Hepatic stellate cell (primary cell): ENCODE measurements around the gene SLC35F1.
A peak's percentile ranks its signal among the peaks of the same experiment; 100 is the strongest.

Experiments
- DNase-seq: peaks from one replicate; pipeline ENCODE4 v3.0.0; 2011; ENCODE audit warnings: low spot score

The SLC35F1 gene

DNA sequence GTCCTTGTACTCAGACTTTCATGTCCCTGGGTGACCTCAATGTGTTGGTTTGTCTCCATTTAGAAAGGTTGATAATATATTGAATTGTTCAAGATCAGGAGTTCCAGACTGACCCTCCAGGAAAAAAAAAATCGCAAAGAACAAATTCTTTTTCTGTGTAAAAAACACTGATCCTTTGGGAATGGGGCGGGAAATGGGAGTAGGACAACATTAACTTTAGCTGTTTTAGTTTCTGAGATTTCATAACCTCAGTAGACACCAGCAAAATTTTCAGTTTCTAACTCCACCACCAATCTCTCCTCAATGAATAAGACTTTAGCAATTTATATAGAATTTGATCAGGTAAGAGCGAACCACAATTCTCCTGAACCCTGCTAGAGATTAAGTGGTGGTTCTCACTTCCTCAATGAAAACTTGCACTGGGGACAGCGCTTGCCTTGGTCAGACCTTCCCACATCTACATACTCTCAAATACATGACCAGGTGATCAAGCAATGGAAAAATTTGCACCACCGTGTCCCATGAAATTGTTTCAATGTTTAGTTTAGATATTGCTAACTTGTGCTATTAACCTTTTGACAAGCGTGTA lies 409.8 kb downstream of the SLC35F1 start:
- no peak for DNase-seq

GRCh38 chr6:118317581-118318563 lies 410.8 kb downstream of the SLC35F1 start:
- DNase-seq, result peak; percentile 42

GRCh38 chr6:118318648-118319047 lies 411.6 kb downstream of the SLC35F1 start:
- no peak for DNase-seq

DNA sequence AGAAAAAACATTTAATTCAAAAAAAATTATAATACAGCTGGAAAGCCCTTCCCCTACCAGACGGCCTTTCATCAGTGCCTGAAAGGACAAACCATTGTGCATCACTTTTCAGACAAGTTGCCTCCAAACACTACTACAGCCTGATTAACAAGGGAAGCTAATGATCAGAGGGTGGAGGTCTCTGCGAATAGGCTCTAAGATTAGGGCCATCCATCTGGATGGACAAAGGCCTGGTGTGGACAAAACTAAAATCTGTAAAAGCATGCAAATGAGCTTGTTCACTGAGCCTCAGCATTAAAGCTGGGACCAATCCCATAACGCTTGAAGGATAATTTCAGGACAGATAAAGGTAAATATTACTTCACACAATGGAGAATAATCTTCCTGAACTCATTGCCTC lies 412.4 kb downstream of the SLC35F1 start:
- no peak for DNase-seq

GRCh38 chr6:118319894-118320649 lies 413.0 kb downstream of the SLC35F1 start:
- no peak for DNase-seq

- DNase-seq, result no peak
Observed at GRCh38 chr6:118320652-118321051, 413.6 kb downstream of the SLC35F1 start.

GRCh38 chr6:118324116-118324515 lies 417.1 kb downstream of the SLC35F1 start:
- DNase-seq, result no peak

GRCh38 chr6:118325220-118325860 lies 418.3 kb downstream of the SLC35F1 start:
- no peak for DNase-seq

GRCh38 chr6:118326712-118327111 lies 419.6 kb downstream of the SLC35F1 start:
- DNase-seq, result no peak

DNA sequence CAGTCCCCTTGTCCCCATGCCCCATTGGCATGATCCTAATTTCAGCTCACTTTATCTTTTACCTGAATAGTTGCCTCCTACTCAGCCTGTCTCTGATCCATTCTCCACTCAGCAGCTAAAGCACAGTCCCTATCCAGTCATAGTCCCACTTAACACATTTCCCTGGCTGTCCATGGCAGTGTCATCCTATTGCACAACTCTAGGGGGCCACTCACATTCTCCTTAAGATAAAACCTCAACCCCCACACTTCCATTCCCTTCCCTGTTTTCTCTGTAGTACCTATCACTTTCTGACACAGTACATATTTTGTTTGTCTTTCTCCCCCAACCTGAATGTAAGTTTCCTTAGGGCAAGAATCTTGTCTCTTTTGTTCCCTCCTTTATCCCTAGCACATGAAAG lies 420.2 kb downstream of the SLC35F1 start:
- no peak for DNase-seq

- DNase-seq, result no peak
Observed at GRCh38 chr6:118333772-118334171, 426.7 kb downstream of the SLC35F1 start.

DNA sequence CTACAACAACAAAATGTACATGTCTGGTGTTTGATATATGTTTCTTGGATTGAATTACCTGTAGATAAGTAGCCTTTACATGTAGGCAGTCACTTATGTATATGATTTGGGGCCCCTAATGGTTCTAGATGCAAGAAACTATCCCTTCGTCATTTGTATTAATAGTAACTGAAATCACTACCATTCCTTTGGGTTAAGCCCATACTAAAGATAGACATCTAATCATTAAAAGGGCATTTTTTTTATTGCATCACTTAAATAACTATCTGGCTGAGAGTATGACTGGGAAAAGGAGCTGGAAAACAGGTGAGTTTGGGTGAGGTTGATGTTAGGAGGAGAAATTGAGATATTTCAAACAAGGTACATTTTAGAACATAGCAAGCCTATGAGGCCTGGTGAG lies 427.6 kb downstream of the SLC35F1 start:
- no peak for DNase-seq

DNA sequence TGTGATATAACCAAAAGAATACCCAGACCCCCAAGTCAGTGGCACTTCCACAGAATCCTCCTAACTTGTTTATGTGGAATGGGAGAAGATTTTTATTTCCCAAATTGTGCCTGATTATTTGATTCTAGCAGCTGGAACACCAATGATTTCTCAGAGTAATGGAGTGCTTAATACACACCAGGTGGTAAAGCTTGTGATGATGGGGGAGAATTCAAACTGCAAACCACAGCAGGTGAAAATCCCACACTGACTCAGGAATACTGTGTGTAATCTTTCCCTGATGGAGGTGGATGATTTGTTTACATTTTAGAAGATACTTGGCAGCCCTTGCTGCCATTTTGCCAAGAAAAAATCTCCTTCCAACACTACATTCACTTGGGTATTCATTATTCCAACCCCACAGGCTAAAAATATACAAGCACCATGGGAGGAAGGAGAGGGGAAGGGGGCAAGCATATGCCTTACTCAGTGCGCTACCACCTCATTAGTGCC lies 428.3 kb downstream of the SLC35F1 start:
- no peak for DNase-seq

DNA sequence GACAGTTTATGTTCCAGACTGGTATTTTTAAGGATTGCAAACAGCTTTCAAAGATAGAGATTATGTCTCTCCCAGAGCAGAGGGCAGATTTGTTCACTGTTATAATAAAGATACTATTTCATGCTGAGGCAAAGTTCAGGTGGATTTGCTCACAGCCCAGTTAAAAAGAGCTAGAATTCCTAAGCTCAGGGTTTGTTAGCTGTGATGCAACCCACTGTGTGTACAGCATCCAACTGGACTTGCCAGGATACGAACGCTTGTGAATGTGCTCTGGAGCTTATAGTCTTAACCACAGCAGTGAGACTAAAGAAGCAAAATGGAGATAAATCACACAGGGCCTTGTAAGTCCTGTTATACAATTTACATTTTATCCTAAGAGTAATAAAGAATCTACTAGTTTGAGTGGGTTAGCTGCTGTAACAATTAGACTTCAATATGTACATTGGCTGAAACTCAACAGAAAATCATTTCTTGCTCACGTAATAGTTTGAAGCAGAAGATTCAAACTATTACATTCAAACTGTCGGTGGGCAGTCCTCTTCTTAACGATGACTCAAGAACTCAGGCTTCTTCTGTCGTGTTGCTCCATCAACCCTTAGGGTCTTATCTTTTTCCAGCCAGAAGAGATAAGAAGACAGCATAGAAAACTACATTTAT lies 437.1 kb downstream of the SLC35F1 start:
- no peak for DNase-seq

- no peak for DNase-seq
Observed at GRCh38 chr6:118350881-118351430, 443.9 kb downstream of the SLC35F1 start.

GRCh38 chr6:118353564-118353963 lies 446.5 kb downstream of the SLC35F1 start:
- DNase-seq, result no peak

DNA sequence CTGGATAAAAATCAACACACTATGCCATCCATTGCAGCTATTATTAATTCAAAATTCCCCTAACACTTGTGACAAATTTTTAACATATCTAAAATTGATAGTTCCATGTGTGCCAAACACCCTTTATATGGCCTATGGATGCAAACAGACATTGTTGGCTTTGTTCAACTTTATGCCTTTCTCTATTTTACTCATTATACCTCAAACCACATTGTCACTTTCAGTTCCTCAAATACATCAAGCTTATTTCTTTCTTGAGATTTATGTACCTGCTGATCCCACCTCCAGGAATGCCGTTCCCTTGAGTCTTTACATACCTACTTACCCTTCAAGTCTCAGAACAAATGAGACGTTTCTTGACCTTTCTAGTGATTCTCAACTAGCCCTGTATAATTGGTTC lies 447.6 kb downstream of the SLC35F1 start:
- DNase-seq, result no peak

DNA sequence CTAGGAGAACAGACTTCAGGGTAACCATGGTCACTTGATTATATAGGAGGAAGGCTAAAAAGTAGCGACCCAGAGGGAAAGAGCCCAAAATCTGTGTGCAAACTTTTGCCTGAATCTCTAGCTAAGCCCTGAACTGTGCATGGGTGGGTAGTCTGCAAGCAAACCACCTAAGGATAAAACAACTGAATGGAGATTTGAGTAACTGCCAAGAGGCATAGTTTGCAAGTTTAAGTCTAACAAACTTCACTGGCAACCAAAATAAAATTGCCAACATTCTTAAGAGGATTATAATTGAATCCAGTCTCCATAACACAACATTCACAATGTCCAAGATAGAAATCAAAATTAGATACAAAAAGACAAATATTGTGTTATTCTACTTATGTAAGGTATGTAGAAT lies 449.0 kb downstream of the SLC35F1 start:
- no peak for DNase-seq

GRCh38 chr6:118356686-118357085 lies 449.6 kb downstream of the SLC35F1 start:
- DNase-seq, result no peak
